ENCODE results near the gene DEFB128. TPM values are rescaled to one million over a fixed set of nuclear protein-coding genes. Genes with fewer than 3 reads are reported as not detected.

Gene DEFB128
- total RNA-seq, 2 donors from 2014 or later, result not detected

GRCh38 chr20:187733-188132 lies 1.8 kb downstream of the DEFB128 start:
- no peak for DNase-seq
- no peaks in the 10 kb centered on the region for H3K36me3 ChIP-seq (ENCODE audit: control insufficient read depth, insufficient read depth, low read length)
- TF ChIP-seq, protein P1, sequence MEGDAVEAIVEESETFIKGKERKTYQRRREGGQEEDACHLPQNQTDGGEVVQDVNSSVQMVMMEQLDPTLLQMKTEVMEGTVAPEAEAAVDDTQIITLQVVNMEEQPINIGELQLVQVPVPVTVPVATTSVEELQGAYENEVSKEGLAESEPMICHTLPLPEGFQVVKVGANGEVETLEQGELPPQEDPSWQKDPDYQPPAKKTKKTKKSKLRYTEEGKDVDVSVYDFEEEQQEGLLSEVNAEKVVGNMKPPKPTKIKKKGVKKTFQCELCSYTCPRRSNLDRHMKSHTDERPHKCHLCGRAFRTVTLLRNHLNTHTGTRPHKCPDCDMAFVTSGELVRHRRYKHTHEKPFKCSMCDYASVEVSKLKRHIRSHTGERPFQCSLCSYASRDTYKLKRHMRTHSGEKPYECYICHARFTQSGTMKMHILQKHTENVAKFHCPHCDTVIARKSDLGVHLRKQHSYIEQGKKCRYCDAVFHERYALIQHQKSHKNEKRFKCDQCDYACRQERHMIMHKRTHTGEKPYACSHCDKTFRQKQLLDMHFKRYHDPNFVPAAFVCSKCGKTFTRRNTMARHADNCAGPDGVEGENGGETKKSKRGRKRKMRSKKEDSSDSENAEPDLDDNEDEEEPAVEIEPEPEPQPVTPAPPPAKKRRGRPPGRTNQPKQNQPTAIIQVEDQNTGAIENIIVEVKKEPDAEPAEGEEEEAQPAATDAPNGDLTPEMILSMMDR (conservative IDR thresholded peaks at IDR 0.05), result no peak
- Mint-ChIP-seq H3K9me3 (peaks cover 33% of the 10 kb centered on the region), H3K36me3 (ENCODE audit: low read depth) (peaks cover 13% of the 10 kb centered on the region), H3K27me3 (ENCODE audit: insufficient read depth) (no peaks in the 10 kb centered on the region), H3K27ac (no peak overlapping the region), H3K4me3 (no peak overlapping the region), H3K4me1 (no peaks in the 10 kb centered on the region)
- H3K27me3 ChIP-seq (ENCODE audit: control insufficient read depth, insufficient read depth, low read length, poor library complexity, severe bottlenecking), result no peaks in the 10 kb centered on the region
- H3K9me3 ChIP-seq (ENCODE audit: control insufficient read depth, low read length), result peaks cover 12% of the 10 kb centered on the region
- 82% methylated on average over 2 of the region's 2 CpGs; no CpG with 5 or more reads in 1 of the 2 experiments for WGBS, 2 experiments (ENCODE audit: insufficient coverage in 1 of 2, insufficient read length in 1 of 2)
- H3K9ac ChIP-seq (ENCODE audit: extremely low read depth, low read length, poor library complexity, severe bottlenecking), result no peak overlapping the region
- H3K4me3 ChIP-seq (ENCODE audit: low read length), result no peak overlapping the region
- no peaks in the 10 kb centered on the region for H3K4me1 ChIP-seq (ENCODE audit: control insufficient read depth, insufficient read depth, low read length)
- H3K27ac ChIP-seq (ENCODE audit: low read depth, low read length), result no peak overlapping the region

DNA sequence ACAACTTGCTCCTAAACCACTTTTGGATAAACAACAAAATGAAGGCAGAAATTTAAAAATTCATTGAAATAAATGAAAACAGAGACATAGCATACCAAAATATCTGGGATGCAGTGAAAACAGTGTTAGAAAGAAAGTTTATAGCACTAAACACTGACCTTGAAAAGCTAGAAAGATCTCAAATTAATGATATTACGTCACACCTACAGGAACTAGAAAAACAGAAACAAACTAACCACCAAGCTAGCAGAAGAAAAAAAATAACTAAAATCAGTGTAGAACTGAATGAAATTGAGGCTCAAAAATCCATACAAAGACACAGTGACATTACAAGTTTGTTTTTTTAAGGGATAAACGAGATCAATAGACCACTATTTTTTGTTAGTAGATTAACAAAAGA lies 5.2 kb downstream of the DEFB128 start:
- no peak for DNase-seq
- Mint-ChIP-seq H3K9me3 (peaks cover 19% of the 10 kb centered on the region), H3K27ac (no peak overlapping the region), H3K4me3 (no peak overlapping the region), H3K4me1 (no peaks in the 10 kb centered on the region), H3K36me3 (ENCODE audit: low read depth) (peaks cover 14% of the 10 kb centered on the region), H3K27me3 (ENCODE audit: insufficient read depth) (no peaks in the 10 kb centered on the region)
- no peaks in the 10 kb centered on the region for H3K9me3 ChIP-seq (ENCODE audit: control insufficient read depth, low read length)
- H3K4me1 ChIP-seq (ENCODE audit: control insufficient read depth, insufficient read depth, low read length), result no peaks in the 10 kb centered on the region
- no peaks in the 10 kb centered on the region for H3K27me3 ChIP-seq (ENCODE audit: control insufficient read depth, insufficient read depth, low read length, poor library complexity, severe bottlenecking)
- H3K4me3 ChIP-seq (ENCODE audit: low read length), result no peak overlapping the region
- H3K9ac ChIP-seq (ENCODE audit: extremely low read depth, low read length, poor library complexity, severe bottlenecking), result no peak overlapping the region
- no peak overlapping the region for H3K27ac ChIP-seq (ENCODE audit: low read depth, low read length)
- no CpG with 5 or more reads among the region's 2 CpGs for WGBS, 2 experiments (ENCODE audit: insufficient coverage in 1 of 2, insufficient read length in 1 of 2)
- TF ChIP-seq, protein P1 (conservative IDR thresholded peaks at IDR 0.05), result no peak
- H3K36me3 ChIP-seq (ENCODE audit: control insufficient read depth, insufficient read depth, low read length), result no peaks in the 10 kb centered on the region

- peaks cover 3% of the 10 kb centered on the region for H3K4me1 Mint-ChIP-seq
- no peaks in the 10 kb centered on the region for H3K36me3 Mint-ChIP-seq (ENCODE audit: low read depth)
- H3K4me1 ChIP-seq (ENCODE audit: control insufficient read depth, insufficient read depth, low read length), result no peaks in the 10 kb centered on the region
- H3K27ac Mint-ChIP-seq, result no peak overlapping the region
- 73 to 80% methylated on average over 1 to 2 of the region's 2 CpGs for WGBS, 2 experiments (ENCODE audit: insufficient coverage in 1 of 2, insufficient read length in 1 of 2)
- H3K36me3 ChIP-seq (ENCODE audit: control insufficient read depth, insufficient read depth, low read length), result no peaks in the 10 kb centered on the region
- H3K27ac ChIP-seq (ENCODE audit: low read depth, low read length), result no peak overlapping the region
- H3K9me3 ChIP-seq (ENCODE audit: control insufficient read depth, low read length), result no peaks in the 10 kb centered on the region
- no peak overlapping the region for H3K4me3 Mint-ChIP-seq
- H3K27me3 ChIP-seq (ENCODE audit: control insufficient read depth, insufficient read depth, low read length, poor library complexity, severe bottlenecking), result no peaks in the 10 kb centered on the region
- no peaks in the 10 kb centered on the region for H3K9me3 Mint-ChIP-seq
- no peaks in the 10 kb centered on the region for H3K27me3 Mint-ChIP-seq (ENCODE audit: insufficient read depth)
- no peak overlapping the region for H3K4me3 ChIP-seq (ENCODE audit: low read length)
- no peak for DNase-seq
- TF ChIP-seq, protein P1 (conservative IDR thresholded peaks at IDR 0.05), result no peak
- no peak overlapping the region for H3K9ac ChIP-seq (ENCODE audit: extremely low read depth, low read length, poor library complexity, severe bottlenecking)
Measured at GRCh38 chr20:168876-169275, 20.6 kb downstream of the DEFB128 start.
